GM12891 (cell line): ENCODE results near the gene LINS1.

Source experiments
- POLR2AphosphoS5 ChIP-seq: IDR thresholded peaks from 2 replicates; pipeline ENCODE4 v1.6.1; 2011; ENCODE audit warnings: low read depth, low read length, control low read depth
- TAF1 ChIP-seq: IDR thresholded peaks from 2 replicates; pipeline ENCODE4 v1.6.1; 2011; ENCODE audit warnings: low read depth, low read length, control low read depth

DNA sequence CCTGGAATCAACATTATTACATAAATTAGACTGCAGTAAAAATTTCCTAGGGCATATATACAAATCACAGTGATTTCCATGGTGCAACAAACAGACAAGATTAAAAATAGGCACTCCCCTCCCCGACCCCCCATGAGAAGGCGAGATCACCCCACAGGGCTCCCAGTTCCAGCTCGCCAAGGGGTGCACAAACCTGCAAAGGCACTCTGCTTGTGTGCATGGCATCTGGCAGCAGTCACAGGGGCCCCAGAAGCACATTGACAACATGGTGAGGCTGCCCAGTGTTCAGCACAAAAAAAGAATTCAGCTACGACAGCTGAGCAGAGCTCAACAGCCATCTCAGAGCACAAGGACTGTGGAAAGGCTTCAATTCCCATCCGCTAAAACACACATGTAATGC is 54.0 kb downstream of the LINS1 start:
- TF ChIP-seq POLR2AphosphoS5 (no peak), TAF1 (no peak)
